ENCODE measurements around the gene C10orf67.
"Not testable (repeated sequence)": the region's sequence is repeated elsewhere in the genome, so short reads cannot be mapped to it uniquely, and the experiment has no call there.

C10orf67 gene

DNA sequence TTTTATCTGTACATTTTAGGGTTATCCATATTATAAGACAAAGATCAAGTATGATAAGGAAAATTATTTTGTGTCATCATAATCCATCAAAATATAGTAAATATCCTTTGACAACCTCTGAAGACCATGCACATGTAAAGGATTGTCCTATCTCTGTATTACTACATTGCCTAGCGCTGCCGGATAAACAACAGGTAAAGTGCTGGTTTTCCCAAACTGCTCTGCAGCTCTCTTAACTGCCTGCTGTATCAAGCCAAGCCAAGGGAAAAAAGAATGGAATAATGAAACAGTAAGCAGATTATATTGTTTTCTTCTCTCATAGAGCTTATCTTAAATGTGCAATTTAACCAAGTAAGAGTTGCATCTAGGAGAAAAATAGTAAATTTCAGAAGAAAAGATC, 81.7 kb downstream of the C10orf67 start:
- no peak for DNase-seq

DNA sequence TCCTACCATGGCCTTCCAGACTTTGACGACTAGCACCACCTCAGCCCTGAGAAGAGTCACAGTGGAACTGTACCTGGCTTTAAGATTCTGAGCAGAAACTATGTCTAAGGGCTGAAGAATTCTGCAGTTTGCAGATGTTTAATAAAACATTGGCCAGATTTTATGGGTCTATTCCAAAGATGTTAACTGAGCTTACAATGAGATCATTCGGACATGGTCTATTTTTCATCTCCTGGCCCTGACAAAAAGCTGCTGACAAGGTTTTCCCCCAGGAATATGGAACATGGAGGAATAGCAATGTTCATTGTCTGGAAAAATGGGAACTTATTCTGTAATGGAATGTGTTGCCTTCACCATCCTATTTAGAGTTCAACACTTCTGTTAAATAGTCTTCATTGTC, 86.1 kb downstream of the C10orf67 start:
- DNase-seq: no peak

DNA sequence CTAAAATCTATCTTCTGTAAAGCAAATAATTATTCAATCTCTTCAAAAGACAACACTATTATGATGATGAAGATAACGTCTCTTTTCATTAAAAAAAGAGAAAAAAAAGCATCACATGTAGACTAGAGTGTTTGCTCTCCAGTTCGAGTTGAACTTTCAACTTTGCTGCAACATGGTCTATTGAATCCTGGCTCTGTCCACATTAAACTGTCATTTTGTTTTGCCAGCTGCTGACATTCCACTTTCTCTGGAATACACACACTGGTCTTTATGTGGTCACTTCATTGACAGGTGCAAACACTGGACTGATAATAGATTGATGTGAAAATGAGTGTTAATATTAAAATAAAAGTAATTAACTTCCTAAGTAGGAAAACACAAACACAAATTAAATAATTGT, 90.8 kb downstream of the C10orf67 start:
- DNase-seq: no peak

DNA sequence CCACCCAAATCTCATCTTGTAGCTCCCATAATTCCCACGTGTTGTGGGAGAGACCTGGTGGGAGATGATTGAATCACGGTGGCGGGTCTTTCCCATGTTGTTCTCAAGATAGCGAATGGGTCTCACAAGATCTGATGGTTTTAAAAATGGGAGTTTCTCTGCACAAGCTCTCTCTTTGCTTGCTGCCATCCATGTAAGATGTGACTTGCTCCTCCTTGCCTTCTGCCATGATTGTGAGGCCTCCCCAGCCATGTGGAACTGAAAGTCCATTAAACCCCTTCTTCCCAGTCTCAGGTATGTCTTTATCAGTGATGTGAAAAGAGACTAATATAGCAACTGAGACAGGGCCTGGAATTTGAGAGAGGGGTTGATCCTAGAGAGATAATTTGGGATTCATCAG, 91.7 kb downstream of the C10orf67 start:
- DNase-seq: not testable (repeated sequence)

GRCh38 chr10:23241779-23242178, 102.8 kb downstream of the C10orf67 start:
- not testable (repeated sequence) for DNase-seq

DNA sequence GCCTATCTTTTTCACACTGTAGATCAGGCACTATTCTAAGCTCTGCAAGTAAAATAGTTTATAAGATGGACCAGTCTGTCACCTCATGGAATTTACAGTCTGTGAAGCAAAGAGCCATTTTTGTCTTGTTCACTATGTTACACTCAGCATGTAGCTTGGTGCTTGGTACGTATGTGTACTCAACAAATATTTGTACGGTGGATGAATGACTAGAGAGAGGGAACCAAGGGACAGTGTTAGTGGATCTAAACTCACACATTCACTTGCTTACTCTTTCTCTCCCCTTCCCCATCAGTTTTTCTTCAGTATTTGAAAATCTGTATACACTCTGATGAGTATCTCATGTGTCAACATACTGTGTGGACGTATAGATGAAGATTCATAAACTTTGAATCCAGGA, 106.6 kb downstream of the C10orf67 start:
- DNase-seq: no peak

- no peak for DNase-seq
These were observed 114.0 kb downstream of the C10orf67 start for GRCh38 chr10:23230582-23230981.

- DNase-seq: no peak
These were observed 127.1 kb downstream of the C10orf67 start for GRCh38 chr10:23217471-23217870.

DNA sequence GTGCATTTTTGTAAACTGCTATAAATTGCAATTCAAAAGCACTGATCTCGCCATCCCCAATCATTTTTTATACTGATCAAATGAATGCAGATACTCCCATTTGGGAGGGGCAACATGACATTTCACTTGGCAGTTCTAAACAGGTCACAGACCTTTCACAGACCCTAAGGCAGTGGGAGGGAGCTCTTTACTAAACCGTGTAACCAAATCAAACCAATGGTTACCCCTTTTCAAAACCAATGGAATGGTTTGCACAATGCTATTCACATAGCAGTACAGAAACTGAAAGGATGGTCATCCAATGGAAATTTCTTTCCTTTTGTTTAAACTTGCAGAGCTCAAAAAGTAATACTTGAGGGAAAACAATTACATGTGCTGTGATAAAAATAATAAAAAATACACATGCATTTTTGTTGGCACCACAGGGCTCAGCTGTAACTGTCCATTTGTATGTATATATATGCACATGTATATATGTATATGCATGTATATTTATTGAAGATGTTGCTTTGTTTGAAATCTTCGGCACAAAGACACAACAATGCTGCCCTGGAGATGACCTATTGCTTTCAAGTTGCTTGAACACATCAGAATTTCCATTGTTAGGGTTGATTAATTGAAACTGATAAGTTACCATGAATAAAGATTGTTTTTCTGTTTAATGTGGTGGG, 138.5 kb downstream of the C10orf67 start:
- DNase-seq: no peak

DNA sequence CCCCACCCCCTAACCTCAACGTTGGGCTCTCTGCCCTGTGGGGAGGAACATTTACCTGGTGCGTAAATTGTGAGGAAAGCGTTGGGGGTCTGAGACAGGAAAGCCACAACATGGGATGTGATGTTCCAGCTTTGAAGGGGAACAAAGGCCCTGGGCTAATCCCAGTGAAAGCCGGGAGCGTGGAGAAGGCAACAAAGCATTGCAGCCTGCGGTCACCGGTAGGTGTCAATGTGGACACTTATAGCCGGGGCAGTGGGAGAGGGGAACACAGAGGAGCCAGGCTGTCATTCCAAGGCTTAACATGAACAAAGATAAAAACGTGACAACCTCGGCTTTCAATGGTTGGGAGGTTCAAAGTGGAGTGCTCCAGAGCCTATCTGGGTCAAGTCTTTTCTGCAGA, 139.8 kb downstream of the C10orf67 start:
- no peak for DNase-seq

GRCh38 chr10:23203369-23204325, 140.9 kb downstream of the C10orf67 start:
- DNase-seq: no peak

- DNase-seq: no peak
These were observed 141.8 kb downstream of the C10orf67 start for GRCh38 chr10:23202779-23203178.

GRCh38 chr10:23201837-23202236, 142.8 kb downstream of the C10orf67 start:
- DNase-seq: no peak

GRCh38 chr10:23200997-23201652, 143.5 kb downstream of the C10orf67 start:
- DNase-seq: no peak

- DNase-seq: no peak
These were observed 144.0 kb downstream of the C10orf67 start for GRCh38 chr10:23200586-23200985.

GRCh38 chr10:23199768-23200511, 144.7 kb downstream of the C10orf67 start:
- DNase-seq: no peak

GRCh38 chr10:23198940-23199767, 145.4 kb downstream of the C10orf67 start:
- DNase-seq: no peak

DNA sequence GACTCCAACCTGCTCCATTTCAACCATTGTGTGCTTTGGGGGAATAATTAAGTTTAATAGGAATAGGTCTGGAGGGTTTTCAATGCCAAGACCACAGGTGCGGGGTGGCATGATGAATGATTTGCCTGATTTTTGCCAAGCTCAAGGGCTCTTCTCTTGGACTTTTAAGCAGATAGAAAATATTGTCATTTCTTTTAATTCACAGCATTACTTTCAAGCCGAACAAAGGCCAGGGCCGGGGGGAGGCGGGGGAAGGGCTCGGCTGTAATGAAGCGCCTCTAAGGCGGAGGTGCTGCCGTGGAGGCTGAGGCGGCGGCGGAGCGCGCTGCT, 146.0 kb downstream of the C10orf67 start:
- no peak for DNase-seq

GRCh38 chr10:23197416-23197861, 147.2 kb downstream of the C10orf67 start:
- DNase-seq: peak; percentile 29

- DNase-seq: no peak
These were observed 147.7 kb downstream of the C10orf67 start for GRCh38 chr10:23196915-23197314.

GRCh38 chr10:23195846-23196600, 148.6 kb downstream of the C10orf67 start:
- DNase-seq: no peak

All from DMS153 (cell line).